Measurements from ENCODE around the gene CCDC92B. TPM values are rescaled to one million over a fixed set of nuclear protein-coding genes. Genes with fewer than 3 reads are reported as not detected.

The CCDC92B gene
- total RNA-seq, 1 donor from 2014 or later = 0.16 TPM

- Histone ChIP-seq H3K27ac (replicated peaks) (no peak within 1 kb of the TSS), H3K27me3 (ENCODE audit: low read depth) (peaks cover 64% of the 10 kb centered on the region), H3K4me3 (peak within 1 kb of the TSS; percentile 35), H3K36me3 (no peaks in the 10 kb centered on the region), H3K9me3 (replicated peaks) (no peaks in the 10 kb centered on the region), H3K4me1 (peaks cover 12% of the 10 kb centered on the region)
- intact Hi-C loops (cut with micrococcal nuclease) = no loop called here
- TF ChIP-seq CTCF (IDR thresholded peaks at IDR 0.05; ENCODE audit: borderline replicate concordance) = no peak
- peak; percentile 62 for DNase-seq
Observed at GRCh38 chr17:2796164-2797125, 47.0 kb upstream of the CCDC92B start, which contains the start of gene RAP1GAP2. Gene RAP1GAP2 (plus strand): TSS chr17:2796438. CDS start chr17:2796528, 90 bp downstream.

- H3K4me3 ChIP-seq = peak overlapping the region; percentile 21
- intact Hi-C loops (cut with micrococcal nuclease) = no loop called here
- peaks cover 72% of the 10 kb centered on the region for H3K27me3 ChIP-seq (ENCODE audit: low read depth)
- H3K9me3 ChIP-seq (replicated peaks) = no peaks in the 10 kb centered on the region
- no peak for TF ChIP-seq CTCF (IDR thresholded peaks at IDR 0.05; ENCODE audit: borderline replicate concordance)
- H3K4me1 ChIP-seq = peaks cover 12% of the 10 kb centered on the region
- no peak for DNase-seq
- no peak overlapping the region for H3K27ac ChIP-seq (replicated peaks)
- H3K36me3 ChIP-seq = no peaks in the 10 kb centered on the region
Observed at GRCh38 chr17:2795441-2796163, 46.1 kb upstream of the CCDC92B start.

GRCh38 chr17:2794111-2794803 lies 44.8 kb upstream of the CCDC92B start:
- Histone ChIP-seq H3K27ac (replicated peaks) (no peak overlapping the region), H3K9me3 (replicated peaks) (no peaks in the 10 kb centered on the region), H3K27me3 (ENCODE audit: low read depth) (peaks cover 71% of the 10 kb centered on the region), H3K4me1 (peaks cover 3% of the 10 kb centered on the region), H3K4me3 (no peak overlapping the region), H3K36me3 (no peaks in the 10 kb centered on the region)
- intact Hi-C loops (cut with micrococcal nuclease) = no loop called here
- DNase-seq = no peak
- no peak for TF ChIP-seq CTCF (IDR thresholded peaks at IDR 0.05; ENCODE audit: borderline replicate concordance)

- TF ChIP-seq CTCF (IDR thresholded peaks at IDR 0.05; ENCODE audit: borderline replicate concordance) = no peak
- Histone ChIP-seq H3K4me1 (no peaks in the 10 kb centered on the region), H3K27ac (replicated peaks) (no peak overlapping the region), H3K4me3 (no peak overlapping the region), H3K36me3 (no peaks in the 10 kb centered on the region), H3K27me3 (ENCODE audit: low read depth) (peaks cover 62% of the 10 kb centered on the region), H3K9me3 (replicated peaks) (no peaks in the 10 kb centered on the region)
- intact Hi-C loops (cut with micrococcal nuclease) = no loop called here
- no peak for DNase-seq
Observed at GRCh38 chr17:2792366-2793169, 43.1 kb upstream of the CCDC92B start.
